ENCODE results near the gene NES. TPM values are rescaled to one million over a fixed set of nuclear protein-coding genes. Genes with fewer than 3 reads are reported as not detected.

The NES gene
- total RNA-seq, 4 donors from 2014 or later, result 13.9 to 34.3 (median 23.9) TPM

- WGBS, 2 donors (ENCODE audit: low coverage in 1 of 2), result 37 to 54% methylated on average over 2 to 3 of the region's 3 CpGs
- Histone ChIP-seq H3K4me3 (no peak overlapping the region), H3K4me1 (peaks cover 2 to 100% (median 83%) of the 10 kb centered on the region in 3 donors), H3K9me3 (no peaks in the 10 kb centered on the region), H3K36me3 (no peaks in the 10 kb centered on the region), H3K27ac (peak overlapping the region in 3 of 4 donors; percentile 81 to 85 (median 84)), H3K27me3 (no peaks in the 10 kb centered on the region)
- ATAC-seq, result no peak
- TF ChIP-seq POLR2AphosphoS5 (IDR thresholded peaks at IDR 0.05), result no peak
- no peak for TF ChIP-seq POLR2A (IDR thresholded peaks at IDR 0.05)
- no peak for TF ChIP-seq CTCF (IDR thresholded peaks at IDR 0.05)
- no peak for TF ChIP-seq EP300 (IDR thresholded peaks at IDR 0.05)
Measured at GRCh38 chr1:156665539-156665938, 11.7 kb downstream of the NES start.

- Histone ChIP-seq H3K27me3 (no peaks in the 10 kb centered on the region), H3K36me3 (no peaks in the 10 kb centered on the region), H3K4me3 (no peak overlapping the region), H3K27ac (peak overlapping the region in 3 of 4 donors; percentile 81 to 85 (median 84)), H3K9me3 (no peaks in the 10 kb centered on the region), H3K4me1 (peaks cover 2 to 100% (median 82%) of the 10 kb centered on the region in 3 donors)
- TF ChIP-seq EP300 (IDR thresholded peaks at IDR 0.05) (no peak), POLR2A (IDR thresholded peaks at IDR 0.05) (no peak), POLR2AphosphoS5 (IDR thresholded peaks at IDR 0.05) (no peak), CTCF (IDR thresholded peaks at IDR 0.05) (no peak)
- 48 to 83% methylated on average over 1 to 6 of the region's 16 CpGs for WGBS, 2 donors (ENCODE audit: low coverage in 1 of 2)
- ATAC-seq, result no peak
Measured at GRCh38 chr1:156664767-156665411, 12.3 kb downstream of the NES start.

- H3K36me3 ChIP-seq, result no peaks in the 10 kb centered on the region
- ATAC-seq, result no peak
- WGBS, 2 donors (ENCODE audit: low coverage in 1 of 2), result 49% methylated on average over 4 to 5 of the region's 5 CpGs
- H3K27ac ChIP-seq, result peak overlapping the region in 3 of 4 donors; percentile 81 to 85 (median 84)
- no peak overlapping the region for H3K4me3 ChIP-seq
- H3K9me3 ChIP-seq, result no peaks in the 10 kb centered on the region
- H3K4me1 ChIP-seq, result peaks cover 2 to 100% (median 82%) of the 10 kb centered on the region in 3 donors
- TF ChIP-seq POLR2A (IDR thresholded peaks at IDR 0.05) (no peak), EP300 (IDR thresholded peaks at IDR 0.05) (no peak), POLR2AphosphoS5 (IDR thresholded peaks at IDR 0.05) (no peak), CTCF (IDR thresholded peaks at IDR 0.05) (no peak)
- no peaks in the 10 kb centered on the region for H3K27me3 ChIP-seq
Measured at GRCh38 chr1:156664046-156664766, 13.0 kb downstream of the NES start.

- WGBS, 2 donors (ENCODE audit: low coverage in 1 of 2), result 6 to 35% methylated on average over 2 to 5 of the region's 5 CpGs
- no peaks in the 10 kb centered on the region for H3K36me3 ChIP-seq
- TF ChIP-seq EP300 (IDR thresholded peaks at IDR 0.05) (no peak), POLR2AphosphoS5 (IDR thresholded peaks at IDR 0.05) (no peak), CTCF (IDR thresholded peaks at IDR 0.05) (no peak), POLR2A (IDR thresholded peaks at IDR 0.05) (no peak)
- H3K4me1 ChIP-seq, result peaks cover 2 to 94% (median 76%) of the 10 kb centered on the region in 3 donors
- H3K27ac ChIP-seq, result peak overlapping the region in 3 of 4 donors; percentile 81 to 85 (median 84)
- no peak overlapping the region for H3K4me3 ChIP-seq
- peaks cover 2% of the 10 kb centered on the region for H3K27me3 ChIP-seq
- ATAC-seq, result no peak
- no peaks in the 10 kb centered on the region for H3K9me3 ChIP-seq
Measured at GRCh38 chr1:156663178-156663577, 14.0 kb downstream of the NES start.

GRCh38 chr1:156662800-156663055 is 14.5 kb downstream of the NES start:
- H3K27me3 ChIP-seq, result peaks cover 7% of the 10 kb centered on the region
- ATAC-seq, result no peak
- H3K4me1 ChIP-seq, result peaks cover 2 to 94% (median 73%) of the 10 kb centered on the region in 3 donors
- H3K36me3 ChIP-seq, result no peaks in the 10 kb centered on the region
- H3K9me3 ChIP-seq, result no peaks in the 10 kb centered on the region
- TF ChIP-seq POLR2AphosphoS5 (IDR thresholded peaks at IDR 0.05) (no peak), POLR2A (IDR thresholded peaks at IDR 0.05) (no peak), EP300 (IDR thresholded peaks at IDR 0.05) (no peak), CTCF (IDR thresholded peaks at IDR 0.05) (no peak)
- peak overlapping the region in 3 of 4 donors; percentile 81 to 85 (median 84) for H3K27ac ChIP-seq
- H3K4me3 ChIP-seq, result no peak overlapping the region
- 88% methylated on average over 3 of the region's 5 CpGs; no CpG with 5 or more reads in 1 of the 2 donors for WGBS, 2 donors (ENCODE audit: low coverage in 1 of 2)
